Glomerular visceral epithelial cell (primary cell): Measurements from ENCODE around the gene TBX19.
A peak's percentile ranks its signal among the peaks of the same experiment; 100 is the strongest.
"Not testable (repeated sequence)": the region's sequence is repeated elsewhere in the genome, so short reads cannot be mapped to it uniquely, and the experiment has no call there.

ENCODE experiments used
- DNase-seq: peaks from one replicate; pipeline ENCODE4 v3.0.0-alpha.2; 2016; ENCODE audit errors: extremely low spot score

The TBX19 gene

DNA sequence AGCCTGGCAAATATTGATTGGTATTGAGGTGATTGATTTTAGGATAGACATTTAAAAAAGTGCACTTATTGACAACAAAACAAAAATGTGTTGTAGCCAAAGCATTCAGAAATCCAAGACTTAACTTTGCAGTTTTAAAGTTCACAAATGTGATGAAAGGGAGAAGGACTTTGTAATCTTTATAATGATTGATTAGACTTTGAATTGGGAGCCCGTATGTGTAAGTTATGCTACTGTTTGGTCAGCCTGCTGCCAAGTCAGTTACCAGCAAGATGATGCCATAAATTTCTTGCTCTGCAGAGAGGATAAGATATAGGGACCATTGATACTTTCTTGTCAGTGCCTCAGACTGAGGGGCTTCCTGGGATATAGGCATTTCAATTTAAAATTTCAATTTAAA lies 39.5 kb downstream of the TBX19 start:
- DNase-seq = no peak

DNA sequence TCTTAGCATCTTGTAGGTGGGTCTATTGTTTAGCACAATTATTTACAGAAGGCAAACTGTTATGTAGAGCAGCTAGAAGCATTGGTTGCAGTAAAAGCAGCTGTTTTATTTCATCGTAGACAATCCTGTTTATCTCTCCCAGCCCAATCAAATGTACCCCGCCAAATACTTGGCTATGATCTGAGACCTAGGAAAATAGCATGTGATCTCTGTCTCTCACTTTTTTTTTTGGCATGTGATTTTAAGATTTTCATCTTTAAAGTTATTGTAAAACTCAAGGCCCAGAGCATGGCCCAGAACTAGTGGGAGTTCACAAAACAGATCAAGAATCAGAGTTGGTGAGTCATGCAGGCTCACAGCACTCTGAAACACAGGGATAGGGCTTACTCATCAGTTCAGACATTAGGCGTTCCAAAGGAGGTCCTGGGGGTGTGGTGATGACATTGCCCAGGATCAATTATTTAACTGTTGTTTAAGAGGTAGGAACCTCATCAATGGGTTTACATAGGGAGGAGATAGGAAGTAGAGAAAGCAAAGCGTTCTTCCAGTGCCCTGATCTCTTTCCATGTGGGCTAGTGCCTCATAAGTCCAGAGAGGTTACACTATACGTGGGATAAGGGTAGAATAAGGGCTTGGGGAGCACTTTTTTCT lies 40.2 kb downstream of the TBX19 start:
- peak; percentile 57 for DNase-seq

DNA sequence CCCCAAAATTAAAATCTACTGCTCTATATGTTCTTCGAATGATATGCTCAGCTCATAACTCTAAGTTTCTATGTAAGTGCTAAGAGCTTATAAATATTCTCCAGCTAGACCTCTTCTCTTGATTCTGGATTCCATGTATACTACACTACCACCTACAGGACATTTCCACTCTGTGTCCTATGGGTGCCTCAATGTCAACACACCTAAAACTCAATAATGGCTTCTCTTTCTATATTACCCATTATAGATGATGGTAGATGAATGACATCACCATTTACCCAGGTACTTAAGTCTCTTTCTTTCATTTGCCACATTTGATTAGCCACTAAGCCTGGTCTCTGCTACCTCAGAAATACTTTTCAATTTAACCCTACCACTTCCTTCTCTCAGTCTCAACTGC lies 41.3 kb downstream of the TBX19 start:
- peak; percentile 20 for DNase-seq

DNA sequence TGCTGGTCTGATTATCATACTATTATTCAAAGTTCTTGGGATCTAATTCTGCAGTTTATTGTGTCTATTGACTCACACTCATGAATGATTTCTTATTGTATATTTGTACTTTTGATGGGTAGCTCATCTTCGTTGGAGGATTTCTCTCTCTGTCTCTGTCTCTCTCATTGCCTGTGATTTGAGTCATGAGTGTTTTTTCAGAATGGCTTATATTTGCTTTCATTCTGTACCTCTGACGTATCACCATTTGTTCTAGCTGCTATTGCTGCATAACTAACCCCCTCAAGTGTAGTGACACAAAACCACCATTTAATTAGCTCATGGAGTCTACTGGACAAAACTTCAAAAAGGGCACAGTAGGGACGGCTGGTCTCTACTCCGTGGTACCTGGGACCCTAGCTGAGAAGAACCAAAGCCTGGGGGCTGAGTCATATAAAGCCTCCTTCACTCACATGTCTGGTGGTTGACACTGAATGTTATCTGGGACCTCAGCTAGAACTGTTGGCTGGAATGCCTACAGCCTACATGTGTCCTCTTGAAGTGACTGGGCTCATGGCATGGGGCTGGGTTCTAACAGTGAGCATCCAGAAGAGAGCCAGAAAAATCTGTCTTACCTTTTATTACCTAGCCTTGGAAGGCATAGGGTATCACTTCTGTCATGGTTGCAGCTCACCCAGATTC lies 44.2 kb downstream of the TBX19 start:
- no peak for DNase-seq

DNA sequence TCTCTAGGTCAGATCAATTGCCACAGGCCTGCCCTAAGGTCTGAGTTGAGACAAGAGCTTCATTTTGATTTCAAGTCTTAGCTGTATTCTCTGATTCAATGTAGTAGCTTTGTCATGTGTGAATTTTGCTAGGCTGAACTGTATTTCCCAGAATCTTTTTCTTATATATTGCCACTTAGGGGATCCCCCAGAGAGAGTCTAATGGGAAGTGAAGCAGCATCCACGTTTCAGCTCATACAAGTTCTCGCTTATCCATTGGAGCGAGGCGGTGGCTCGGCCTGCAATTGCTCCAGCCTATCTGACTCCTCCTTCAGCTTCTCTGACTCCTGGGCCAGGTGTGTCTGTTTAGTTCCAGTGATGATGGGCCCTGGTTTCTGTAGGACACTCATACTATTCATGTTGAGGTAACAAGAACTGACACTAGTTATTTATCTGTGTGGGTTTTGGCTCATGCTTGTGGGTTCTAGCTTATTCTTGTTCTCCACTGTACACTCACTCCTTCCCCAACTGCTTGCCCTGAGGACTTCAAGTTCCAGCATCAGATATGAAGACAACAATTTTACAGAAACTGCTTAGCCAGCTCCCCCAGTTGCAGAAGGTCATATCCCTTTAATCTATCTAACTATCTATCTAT lies 48.2 kb downstream of the TBX19 start:
- no peak for DNase-seq

DNA sequence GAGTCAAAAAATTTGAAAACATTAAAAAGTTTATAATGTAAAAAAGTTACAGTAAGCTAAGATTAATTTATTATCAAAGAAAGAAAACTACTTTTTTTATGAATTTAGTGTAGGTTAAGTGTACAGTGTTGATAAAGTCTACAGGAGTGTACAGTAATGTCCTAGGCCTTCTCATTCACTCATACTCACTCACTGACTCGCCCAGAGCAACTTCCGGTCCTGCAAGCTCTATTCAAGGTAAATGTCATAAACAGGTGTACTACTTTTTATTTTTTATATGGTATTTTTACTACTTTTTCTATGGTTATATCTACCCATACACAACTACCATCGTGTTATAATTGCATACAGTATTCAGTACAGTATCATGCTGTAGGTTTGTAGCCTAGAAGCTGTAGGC lies 49.6 kb downstream of the TBX19 start:
- no peak for DNase-seq

DNA sequence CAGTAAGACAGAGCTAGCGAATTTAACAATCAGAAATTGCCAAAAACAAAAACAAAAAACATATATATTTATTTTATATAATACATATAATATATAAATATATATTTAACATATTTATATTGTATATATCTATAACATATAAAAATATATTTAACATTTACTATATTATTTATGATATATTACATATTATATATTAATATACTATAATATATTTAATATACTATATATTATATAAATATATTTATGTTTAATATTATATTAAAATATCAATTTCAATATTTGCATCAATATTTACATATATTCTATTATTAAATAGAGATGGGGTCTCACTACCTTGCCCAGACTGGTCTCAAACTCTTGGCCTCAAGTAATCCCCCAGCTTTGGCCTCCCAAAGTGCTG lies 50.9 kb downstream of the TBX19 start:
- DNase-seq = no peak

DNA sequence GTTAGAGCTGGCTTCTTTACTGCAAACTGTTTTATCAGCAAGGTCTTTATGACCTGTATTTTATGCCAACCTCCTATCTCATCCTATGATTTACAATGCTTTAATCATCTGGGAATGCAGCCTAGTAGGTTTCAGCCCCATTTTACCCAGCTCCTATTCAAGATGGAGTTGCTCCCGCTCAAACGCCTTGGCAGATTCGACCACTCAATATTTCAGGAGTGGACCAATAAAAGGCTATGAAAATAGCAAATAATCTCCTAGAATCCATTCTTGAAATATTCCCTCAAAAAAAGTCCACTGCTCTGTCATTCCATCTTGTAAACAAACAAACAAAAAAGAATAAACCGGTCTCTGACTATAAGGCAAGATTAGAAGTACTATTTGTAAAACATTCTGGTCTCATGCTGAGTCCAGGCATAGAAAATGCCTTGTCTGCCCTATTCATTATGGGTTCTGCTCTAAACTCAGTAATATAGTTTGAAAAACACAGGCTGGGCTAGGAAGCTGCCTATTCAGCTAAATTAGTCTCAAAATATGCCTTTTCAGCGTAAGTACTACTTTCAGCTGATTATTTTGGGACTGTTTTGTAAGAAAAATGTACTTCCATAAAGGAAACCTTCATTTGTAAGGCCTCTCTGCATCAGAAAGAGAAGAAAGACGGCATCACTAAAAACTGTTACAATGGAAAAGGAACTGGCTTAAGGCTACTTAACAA lies 53.0 kb downstream of the TBX19 start:
- DNase-seq = no peak

DNA sequence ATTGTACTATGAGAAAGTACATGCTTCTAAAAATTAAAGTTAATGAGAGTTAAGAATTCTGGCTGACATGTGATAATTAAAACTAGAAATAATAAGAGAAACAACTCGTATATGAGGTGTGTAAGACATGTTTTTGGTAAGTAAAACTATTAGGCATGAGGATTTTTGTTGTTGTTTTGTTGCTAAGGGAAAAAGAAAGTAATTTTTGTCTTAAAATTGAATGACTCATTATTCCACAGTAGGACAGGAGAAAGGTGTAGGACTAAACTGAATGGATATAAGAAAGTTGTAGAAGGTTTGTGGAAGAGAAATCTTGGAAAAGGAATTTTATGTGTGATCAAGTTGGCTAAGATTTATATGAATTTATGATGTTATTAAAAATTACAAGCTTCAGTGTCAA lies 54.8 kb downstream of the TBX19 start:
- DNase-seq = no peak

DNA sequence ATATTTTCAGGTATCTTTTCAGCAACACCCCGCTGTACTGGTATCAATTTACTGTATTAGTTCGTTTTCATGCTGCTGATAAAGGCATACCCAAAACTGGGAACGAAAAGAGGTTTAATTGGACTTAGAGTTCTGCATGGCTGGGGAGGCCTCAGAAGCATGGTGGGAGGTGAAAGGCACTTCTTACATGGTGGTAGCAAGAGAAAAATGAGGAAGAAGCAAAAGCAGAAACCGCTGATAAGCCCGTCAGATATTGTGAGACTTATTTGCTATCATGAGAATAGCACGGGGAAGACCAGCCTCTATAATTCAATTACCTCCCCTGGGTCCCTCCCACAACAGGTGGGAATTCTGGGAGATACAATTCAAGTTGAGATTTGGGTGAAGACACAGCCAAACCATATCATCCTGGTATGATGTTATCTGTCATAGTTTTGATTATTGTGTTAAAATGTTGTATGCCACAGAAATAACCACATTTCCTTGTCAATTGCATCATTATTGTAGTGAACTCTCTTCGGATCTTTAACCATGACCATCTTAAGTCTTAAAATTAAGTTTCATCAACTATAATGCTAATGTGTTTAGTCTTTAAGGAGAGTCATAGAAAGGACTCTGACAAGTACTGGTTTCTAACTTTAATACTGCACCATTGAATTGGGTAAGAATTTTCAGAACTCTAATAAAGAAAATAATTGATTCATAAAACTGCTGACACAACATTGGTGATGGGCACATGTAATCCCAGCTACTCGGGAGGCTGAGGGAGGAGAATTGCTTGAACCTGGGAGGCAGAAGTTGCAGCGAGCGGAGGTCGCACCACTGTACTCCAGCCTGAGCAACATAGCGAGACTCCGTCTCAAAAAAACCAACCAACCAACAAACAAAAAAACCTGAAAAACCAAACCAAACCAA lies 58.2 kb downstream of the TBX19 start:
- DNase-seq = no peak

DNA sequence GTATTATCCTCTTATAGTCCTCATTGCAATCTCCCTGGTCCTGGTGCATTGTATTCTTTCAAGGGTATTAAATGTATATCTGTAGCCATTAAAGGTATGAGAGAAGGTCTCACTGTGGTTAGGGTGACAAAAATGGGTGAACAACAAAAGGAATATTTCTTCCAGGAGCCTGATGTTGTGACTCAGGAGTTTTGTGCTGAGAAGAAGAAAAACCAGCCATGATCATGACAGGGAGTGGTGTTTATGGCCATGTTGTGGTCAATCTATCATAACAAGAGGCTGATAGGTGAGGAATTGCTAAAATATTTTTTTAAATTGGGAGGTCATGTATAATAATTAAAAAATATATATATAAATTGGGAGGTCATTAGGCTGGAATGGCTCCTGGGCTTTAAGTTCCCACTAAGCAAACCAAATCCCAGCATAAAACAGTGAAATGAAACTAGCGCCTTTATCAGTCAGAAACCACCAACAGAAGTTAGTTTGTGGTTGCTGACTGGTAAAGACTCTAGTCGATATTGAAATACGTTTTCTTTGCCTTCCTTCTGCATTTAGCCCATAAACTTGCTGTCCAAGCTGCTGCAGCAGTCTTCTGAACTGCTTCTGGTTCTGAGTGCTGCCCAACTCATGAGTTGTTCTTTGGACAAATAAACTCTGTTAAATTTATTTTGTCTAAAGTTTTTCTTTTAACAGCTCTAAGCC lies 60.3 kb downstream of the TBX19 start:
- no peak for DNase-seq

DNA sequence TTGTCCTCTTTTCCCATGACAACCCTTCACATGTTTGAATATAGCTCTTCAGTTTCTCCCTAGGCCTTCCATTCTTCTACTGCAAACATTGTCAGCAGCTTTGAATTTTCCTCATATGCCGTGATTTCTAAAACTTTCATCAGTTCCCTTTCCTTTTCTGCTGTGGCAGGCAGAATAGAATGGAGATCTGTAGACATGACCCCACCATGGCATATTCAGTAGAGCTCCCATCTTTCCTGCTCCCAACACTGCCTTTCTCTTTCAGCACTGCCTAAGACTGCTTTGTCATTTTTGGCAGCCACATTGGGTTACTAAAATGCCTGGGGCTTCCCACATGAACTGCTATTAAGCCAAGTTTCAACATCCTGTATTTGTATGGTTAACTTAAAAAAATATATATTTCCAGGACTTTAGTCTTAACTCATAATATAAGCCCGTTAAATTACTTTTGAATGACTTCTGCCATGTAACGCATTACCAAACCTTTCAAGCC lies 60.9 kb downstream of the TBX19 start:
- no peak for DNase-seq

DNA sequence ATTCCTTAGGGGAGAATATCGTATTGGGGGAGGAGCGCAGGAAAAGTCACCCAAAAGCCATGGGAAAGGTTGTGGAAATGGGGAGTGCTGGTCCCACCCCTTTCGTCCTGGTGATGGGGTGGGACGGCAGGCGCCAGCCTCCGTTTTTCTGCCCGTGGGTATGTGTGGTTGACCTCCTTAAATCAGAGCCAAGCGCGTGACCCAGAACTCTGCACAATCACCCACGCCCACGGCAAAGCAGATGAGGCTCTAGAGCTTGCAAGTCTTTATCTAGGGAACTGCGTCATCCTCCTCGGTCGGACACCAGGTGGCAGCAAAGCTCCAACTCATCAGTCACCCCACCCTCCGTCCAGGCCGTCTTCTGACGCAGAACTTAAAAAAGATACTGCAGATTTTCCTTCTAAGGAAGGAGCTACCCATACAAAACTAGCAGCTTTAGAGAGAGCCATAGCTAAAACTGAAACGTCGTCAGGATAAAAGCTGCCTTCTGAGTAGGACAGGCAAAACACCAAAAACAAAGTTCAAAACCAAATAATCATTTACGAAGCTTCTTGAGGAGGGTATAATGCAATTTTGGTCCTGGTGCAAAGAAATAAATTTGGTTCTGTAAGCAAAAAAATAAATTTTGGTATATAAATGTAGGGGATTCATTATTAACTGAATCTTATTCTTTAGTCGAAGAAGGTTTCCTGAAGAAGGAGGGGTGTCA lies 62.0 kb downstream of the TBX19 start:
- DNase-seq = peak; percentile 82

DNA sequence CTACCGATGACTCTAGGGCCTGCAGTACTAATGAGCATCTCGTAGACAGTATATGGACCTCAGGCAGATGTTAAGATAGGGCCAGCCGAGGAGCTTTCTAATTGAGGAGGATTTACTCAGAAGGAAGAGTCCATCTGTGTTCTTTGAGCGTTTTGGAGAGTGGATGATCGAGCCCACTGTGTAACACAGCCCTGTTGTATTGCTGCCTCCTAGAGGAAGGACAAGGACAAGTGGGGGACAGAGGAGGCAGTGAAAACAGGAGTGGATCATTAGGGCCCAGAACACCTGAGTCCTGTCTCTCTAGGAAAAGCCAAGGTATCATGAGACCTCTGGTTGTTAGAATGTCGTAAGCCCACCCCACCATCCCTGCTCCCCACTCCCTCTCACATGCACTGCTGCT lies 62.9 kb downstream of the TBX19 start:
- DNase-seq = no peak

DNA sequence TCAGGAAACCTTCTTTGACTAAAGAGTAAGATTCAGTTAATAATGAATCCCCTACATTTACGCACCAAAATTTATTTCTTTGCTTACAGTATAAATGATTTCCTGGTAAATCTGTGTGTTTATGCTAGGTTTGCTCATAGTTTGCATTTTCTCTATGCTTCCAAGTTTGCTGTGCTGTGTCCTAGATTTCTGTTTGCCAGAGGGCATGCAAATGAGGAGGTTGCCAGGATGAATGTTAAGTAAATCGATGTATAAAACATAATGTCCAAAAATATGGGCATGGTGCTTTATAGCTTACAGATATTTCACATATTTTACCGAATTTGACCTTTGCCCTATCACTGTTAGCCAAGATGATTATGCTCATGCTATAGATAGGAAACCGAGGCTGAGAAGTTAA lies 63.8 kb downstream of the TBX19 start:
- DNase-seq = no peak

DNA sequence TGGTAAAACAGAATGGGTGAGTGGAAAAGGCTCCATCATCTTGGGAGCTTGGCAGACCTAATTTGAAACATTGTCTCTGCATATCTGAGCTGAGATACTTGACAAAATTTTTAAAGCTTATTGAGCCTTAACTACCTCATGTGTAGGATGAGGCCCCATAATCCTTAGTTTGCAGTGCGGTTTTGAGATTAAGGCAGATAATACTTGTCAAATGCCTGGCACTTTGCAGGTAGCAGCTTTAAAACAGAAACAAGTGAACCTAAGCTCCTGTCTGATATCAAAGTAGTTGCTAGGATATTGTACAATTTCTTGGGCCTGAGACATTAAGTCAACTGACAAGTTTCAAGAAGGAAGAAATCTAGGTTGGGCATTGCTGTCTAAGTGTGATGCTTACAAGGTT lies 65.3 kb downstream of the TBX19 start:
- no peak for DNase-seq

DNA sequence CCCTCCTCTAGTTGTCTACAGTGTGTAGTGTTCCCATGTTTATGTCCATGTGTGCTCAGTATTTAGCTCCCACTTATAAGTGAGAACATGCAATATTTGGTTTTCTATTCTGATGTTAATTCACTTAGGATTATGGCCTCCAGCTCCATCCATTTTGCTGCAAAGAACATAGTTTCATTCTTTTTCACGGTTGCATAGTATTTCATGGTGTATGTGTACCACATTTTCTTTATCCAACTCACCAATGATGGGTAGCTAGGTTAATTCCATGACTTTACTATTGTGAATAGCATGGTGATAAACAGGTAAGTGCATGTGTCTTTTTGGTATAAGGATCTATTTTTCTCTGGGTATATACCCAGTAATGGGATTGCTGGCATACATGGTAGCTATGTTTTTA lies 67.0 kb downstream of the TBX19 start:
- no peak for DNase-seq

DNA sequence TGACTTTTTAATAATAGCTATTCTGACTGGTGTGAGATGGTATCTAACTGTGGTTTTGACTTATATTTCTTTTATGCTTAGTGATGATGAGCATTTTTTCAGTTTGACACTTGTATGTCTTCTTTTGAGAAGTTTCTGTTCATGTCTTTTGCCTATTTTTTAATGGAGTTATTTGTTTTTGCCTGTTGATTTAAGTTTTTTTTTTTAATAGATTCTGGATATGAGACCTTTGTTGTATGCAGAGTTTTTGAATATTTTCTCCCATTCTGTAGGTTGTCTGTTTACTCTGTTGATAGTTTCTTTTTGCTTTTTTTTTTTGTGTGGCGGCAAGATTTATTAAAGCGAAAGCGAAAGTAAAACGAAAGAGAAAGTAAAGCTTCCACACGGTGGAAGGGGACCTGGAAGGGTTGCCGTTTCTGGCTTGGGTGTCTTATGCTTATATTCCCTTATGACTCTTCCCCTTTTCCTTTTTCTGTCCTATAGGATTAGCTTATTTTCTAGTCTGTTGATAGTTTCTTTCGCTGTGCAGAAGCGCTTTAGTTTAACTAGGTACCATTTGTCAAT lies 67.6 kb downstream of the TBX19 start:
- DNase-seq = no peak

DNA sequence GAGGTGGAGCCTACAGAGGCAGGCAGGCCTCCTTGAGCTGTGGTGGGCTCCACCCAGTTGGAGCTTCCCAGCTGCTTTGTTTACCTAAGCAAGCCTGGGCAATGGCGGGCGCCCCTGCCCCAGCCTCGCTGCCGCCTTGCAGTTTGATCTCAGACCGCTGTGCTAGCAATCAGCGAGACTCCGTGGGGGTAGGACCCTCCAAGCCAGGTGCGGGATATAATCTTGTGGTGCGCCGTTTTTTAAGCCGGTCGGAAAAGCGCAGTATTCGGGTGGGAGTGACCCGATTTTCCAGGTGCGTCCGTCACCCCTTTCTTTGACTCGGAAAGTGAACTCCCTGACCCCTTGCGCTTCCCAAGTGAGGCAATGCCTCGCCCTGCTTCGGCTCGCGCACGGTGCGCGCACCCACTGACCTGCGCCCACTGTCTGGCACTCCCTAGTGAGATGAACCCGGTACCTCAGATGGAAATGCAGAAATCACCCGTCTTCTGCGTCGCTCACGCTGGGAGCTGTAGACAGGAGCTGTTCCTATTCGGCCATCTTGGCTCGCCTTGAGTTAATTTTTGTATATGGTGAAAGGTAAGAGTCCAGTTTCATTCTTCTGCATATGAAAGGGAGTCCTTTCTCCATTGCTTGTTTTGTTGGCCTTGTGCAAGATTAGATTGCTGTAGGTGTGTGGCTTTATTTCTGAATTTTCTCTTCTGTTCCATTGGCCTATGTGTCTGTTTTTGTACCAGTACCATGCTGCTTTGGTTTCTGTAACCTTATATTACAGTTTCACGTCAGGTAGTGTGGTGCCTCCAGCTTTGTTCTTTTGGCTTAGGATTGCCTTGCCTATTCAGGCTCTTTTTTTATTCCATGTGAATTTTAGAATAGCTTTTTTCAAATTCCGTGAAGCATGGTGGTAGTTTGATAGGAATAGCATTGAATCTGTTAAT lies 73.9 kb downstream of the TBX19 start:
- DNase-seq = not testable (repeated sequence)
